ENCODE measurements around the gene ATP5PO. TPM values are rescaled to one million over a fixed set of nuclear protein-coding genes. Genes with fewer than 3 reads are reported as not detected.

ATP5PO gene
- total and polyA plus RNA-seq, 5 donors from 2014 or later, result 119 to 458 (median 418) TPM

DNA sequence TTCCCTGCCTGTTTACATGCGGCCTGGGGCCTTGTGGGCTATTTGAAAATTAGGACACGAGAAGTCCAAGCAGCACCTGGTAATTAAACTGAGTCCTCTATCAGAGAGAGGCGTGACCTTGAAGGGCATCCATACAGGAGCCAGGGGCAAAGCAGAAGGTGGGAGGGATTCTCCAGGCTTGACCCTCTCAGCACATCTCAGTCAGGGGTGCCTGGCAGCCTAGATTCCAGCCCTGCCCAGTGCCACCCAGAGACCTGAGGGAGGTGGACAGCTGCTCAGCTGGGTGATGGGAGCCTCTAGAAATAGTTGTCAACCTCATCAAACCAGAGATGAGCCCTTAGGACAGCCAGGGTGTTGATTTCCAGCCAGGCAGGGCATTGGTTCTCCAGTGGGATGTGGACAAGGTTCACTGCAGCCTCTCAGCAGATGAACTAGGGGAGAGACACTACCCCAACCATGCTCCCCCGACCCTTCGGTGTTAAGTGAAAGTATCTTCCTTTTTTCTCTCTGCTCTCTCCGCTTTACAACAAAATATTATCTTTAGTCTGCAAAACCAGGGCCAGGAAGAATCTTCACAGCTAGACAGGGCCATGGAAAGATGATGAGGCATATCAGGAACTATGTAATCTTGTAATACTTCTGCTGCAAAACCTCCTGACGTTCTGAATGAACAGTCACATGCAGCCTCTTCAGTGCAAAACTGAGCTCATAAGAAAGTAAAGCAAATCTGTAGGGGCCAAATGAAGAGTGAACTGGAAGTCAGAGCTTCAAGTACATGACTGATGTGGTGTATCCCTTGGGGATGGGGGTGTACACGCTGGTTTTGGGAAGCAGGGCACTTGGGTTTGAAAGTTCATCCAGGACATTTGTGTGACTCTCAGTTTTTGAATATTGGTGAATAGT, 35.9 kb upstream of the ATP5PO start:
- no peaks in the 10 kb centered on the region for H3K27me3 Mint-ChIP-seq
- no peaks in the 10 kb centered on the region for H3K9me3 ChIP-seq (ENCODE audit: control insufficient read depth in 2 of 2, low read length in 2 of 2)
- H3K4me1 ChIP-seq (ENCODE audit: control insufficient read depth, insufficient read depth, low read length, poor library complexity, severe bottlenecking), result peaks cover 91% of the 10 kb centered on the region
- peak overlapping the region; percentile 87 to 99 (median 99) for H3K27ac Mint-ChIP-seq
- H3K9me3 Mint-ChIP-seq, result peaks cover 0 to 4% (median 0%) of the 10 kb centered on the region in 7 donors
- H3K36me3 ChIP-seq (ENCODE audit: control insufficient read depth, insufficient read depth, low read length), result peaks cover 11% of the 10 kb centered on the region
- H3K4me3 ChIP-seq (ENCODE audit: low read depth, low read length), result peak overlapping the region; percentile 45
- H3K36me3 Mint-ChIP-seq, result peaks cover 18% of the 10 kb centered on the region
- DNase-seq (peak in 1 of 3 donors; percentile 27), ATAC-seq (ENCODE audit: low read depth in 2 of 2) (no peak)
- peak overlapping the region; percentile 100 for H3K27ac ChIP-seq (ENCODE audit: insufficient read depth, low read length, poor library complexity, severe bottlenecking)
- H3K4me1 Mint-ChIP-seq, result peaks cover 35 to 90% (median 50%) of the 10 kb centered on the region in 4 donors
- H3K27me3 ChIP-seq (ENCODE audit: control insufficient read depth, insufficient read depth, low read length), result no peaks in the 10 kb centered on the region
- peak overlapping the region; percentile 67 to 86 (median 80) for H3K4me3 Mint-ChIP-seq

GRCh38 chr21:33950431-33951079, 35.0 kb upstream of the ATP5PO start:
- H3K4me1 Mint-ChIP-seq, result peaks cover 30 to 90% (median 49%) of the 10 kb centered on the region in 4 donors
- peak overlapping the region; percentile 99 for H3K27ac Mint-ChIP-seq

DNA sequence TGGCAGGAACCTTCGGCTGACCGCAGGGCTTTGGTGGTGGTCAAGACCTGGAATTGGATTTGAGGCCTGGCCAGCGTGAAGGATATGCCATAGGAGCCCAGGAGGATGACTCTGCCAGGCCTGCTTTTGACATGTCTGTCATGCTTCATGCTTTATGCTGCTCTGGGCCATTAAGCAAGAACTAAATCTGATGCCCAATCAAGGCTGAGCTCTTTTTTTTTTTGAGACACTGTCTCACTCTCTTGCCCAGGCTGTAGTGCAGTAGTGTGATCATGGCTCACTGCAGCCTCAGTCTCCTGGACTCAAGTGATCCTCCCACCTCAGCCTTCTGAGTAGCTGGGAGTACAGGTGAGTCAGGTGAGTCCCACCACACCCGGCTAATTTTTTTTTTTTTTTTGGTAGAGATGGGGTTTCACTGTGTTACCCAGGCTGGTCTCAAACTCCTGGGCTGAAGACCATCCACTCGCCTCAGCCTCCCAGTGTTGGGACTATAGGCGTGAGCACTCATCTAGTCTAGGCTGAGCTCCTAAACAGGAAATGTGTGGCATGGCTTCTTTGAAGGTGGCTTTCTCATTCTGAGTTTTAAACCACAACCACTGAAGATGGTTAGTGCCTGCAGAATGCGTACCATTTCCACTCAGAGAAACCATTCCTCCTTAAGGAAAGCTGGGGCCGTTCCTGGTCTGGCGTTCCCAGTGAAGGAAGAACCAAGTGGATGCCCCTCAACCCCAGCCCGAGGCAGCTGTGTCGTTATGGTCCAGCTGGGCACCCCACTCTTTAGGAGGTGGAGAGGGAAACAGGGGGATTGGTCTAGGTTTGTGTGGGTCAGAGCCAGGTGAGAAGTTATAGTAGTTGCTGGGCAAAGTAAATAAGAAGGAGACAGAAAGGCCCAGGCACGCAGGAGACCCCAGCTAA, 34.2 kb upstream of the ATP5PO start:
- ATAC-seq (ENCODE audit: low read depth in 2 of 2), result peak; percentile 6 to 10
- H3K36me3 Mint-ChIP-seq, result peaks cover 22% of the 10 kb centered on the region
- peaks cover 29 to 90% (median 50%) of the 10 kb centered on the region in 4 donors for H3K4me1 Mint-ChIP-seq
- Histone ChIP-seq H3K4me1 (ENCODE audit: control insufficient read depth, insufficient read depth, low read length, poor library complexity, severe bottlenecking) (peaks cover 89% of the 10 kb centered on the region), H3K36me3 (ENCODE audit: control insufficient read depth, insufficient read depth, low read length) (peaks cover 11% of the 10 kb centered on the region), H3K27me3 (ENCODE audit: control insufficient read depth, insufficient read depth, low read length) (no peaks in the 10 kb centered on the region), H3K9me3 (ENCODE audit: control insufficient read depth in 2 of 2, low read length in 2 of 2) (no peaks in the 10 kb centered on the region), H3K4me3 (ENCODE audit: low read depth, low read length) (peak overlapping the region; percentile 77), H3K27ac (ENCODE audit: insufficient read depth, low read length, poor library complexity, severe bottlenecking) (peak overlapping the region; percentile 100)
- peaks cover 0 to 2% (median 0%) of the 10 kb centered on the region in 7 donors for H3K9me3 Mint-ChIP-seq
- no peaks in the 10 kb centered on the region for H3K27me3 Mint-ChIP-seq
- DNase-seq, result peak; percentile 59 to 89 (median 73)
- peak overlapping the region; percentile 72 to 84 (median 83) for H3K4me3 Mint-ChIP-seq
- H3K27ac Mint-ChIP-seq, result peak overlapping the region; percentile 95 to 99 (median 99)

More at GRCh38 chr21:33950431-33951079, 35.0 kb upstream of the ATP5PO start:
- Mint-ChIP-seq H3K9me3 (peaks cover 0 to 2% (median 0%) of the 10 kb centered on the region in 7 donors), H3K27me3 (no peaks in the 10 kb centered on the region), H3K36me3 (peaks cover 18% of the 10 kb centered on the region), H3K4me3 (peak overlapping the region; percentile 72 to 84 (median 83))
- H3K9me3 ChIP-seq (ENCODE audit: control insufficient read depth in 2 of 2, low read length in 2 of 2), result no peaks in the 10 kb centered on the region
- ATAC-seq (ENCODE audit: low read depth in 2 of 2), result no peak
- H3K4me3 ChIP-seq (ENCODE audit: low read depth, low read length), result peak overlapping the region; percentile 77
- peaks cover 92% of the 10 kb centered on the region for H3K4me1 ChIP-seq (ENCODE audit: control insufficient read depth, insufficient read depth, low read length, poor library complexity, severe bottlenecking)
- H3K27me3 ChIP-seq (ENCODE audit: control insufficient read depth, insufficient read depth, low read length), result no peaks in the 10 kb centered on the region
- no peak for DNase-seq
- peaks cover 11% of the 10 kb centered on the region for H3K36me3 ChIP-seq (ENCODE audit: control insufficient read depth, insufficient read depth, low read length)
- H3K27ac ChIP-seq (ENCODE audit: insufficient read depth, low read length, poor library complexity, severe bottlenecking), result peak overlapping the region; percentile 100

DNA sequence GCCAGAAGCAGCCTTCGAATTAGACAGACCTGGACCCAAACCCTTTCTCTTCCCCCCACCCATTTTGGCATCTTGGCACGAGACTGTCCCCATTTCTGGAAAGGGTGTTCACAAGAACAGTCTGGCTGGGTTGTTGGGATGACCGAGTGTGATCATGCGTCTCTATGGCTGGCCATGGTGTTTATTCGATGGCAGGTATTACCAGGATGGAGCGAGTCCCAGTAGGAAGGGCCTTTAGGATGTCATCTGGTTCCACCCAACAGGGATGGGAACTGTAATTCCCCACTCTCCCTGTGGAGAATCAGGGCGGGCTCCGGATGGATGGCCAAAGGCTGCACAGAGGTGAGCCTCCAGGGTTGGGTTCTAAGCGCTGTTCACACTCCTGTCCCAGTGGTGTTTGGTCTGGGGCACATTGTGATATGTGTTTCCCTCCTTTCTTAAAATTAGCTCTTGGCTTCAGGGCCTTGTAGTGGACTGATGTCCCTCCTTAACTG, 33.4 kb upstream of the ATP5PO start:
- Mint-ChIP-seq H3K27ac (peak overlapping the region; percentile 95 to 99 (median 99)), H3K4me3 (peak overlapping the region; percentile 72 to 84 (median 83)), H3K27me3 (no peaks in the 10 kb centered on the region), H3K4me1 (peaks cover 27 to 92% (median 52%) of the 10 kb centered on the region in 4 donors), H3K9me3 (peaks cover 0 to 3% (median 0%) of the 10 kb centered on the region in 7 donors), H3K36me3 (peaks cover 25% of the 10 kb centered on the region)
- Histone ChIP-seq H3K4me1 (ENCODE audit: control insufficient read depth, insufficient read depth, low read length, poor library complexity, severe bottlenecking) (peaks cover 81% of the 10 kb centered on the region), H3K27ac (ENCODE audit: insufficient read depth, low read length, poor library complexity, severe bottlenecking) (peak overlapping the region; percentile 100), H3K27me3 (ENCODE audit: control insufficient read depth, insufficient read depth, low read length) (no peaks in the 10 kb centered on the region), H3K4me3 (ENCODE audit: low read depth, low read length) (peak overlapping the region; percentile 77), H3K36me3 (ENCODE audit: control insufficient read depth, insufficient read depth, low read length) (peaks cover 12% of the 10 kb centered on the region), H3K9me3 (ENCODE audit: control insufficient read depth in 2 of 2, low read length in 2 of 2) (no peaks in the 10 kb centered on the region)
- DNase-seq, result peak in 1 of 3 donors; percentile 39
- no peak for ATAC-seq (ENCODE audit: low read depth in 2 of 2)

- H3K4me3 ChIP-seq (ENCODE audit: low read depth, low read length), result peak overlapping the region; percentile 77
- DNase-seq (peak; percentile 79 to 98 (median 92)), ATAC-seq (ENCODE audit: low read depth in 2 of 2) (peak; percentile 60 to 66)
- Mint-ChIP-seq H3K4me3 (peak overlapping the region; percentile 13 to 84 (median 77)), H3K36me3 (peaks cover 24% of the 10 kb centered on the region), H3K4me1 (peaks cover 25 to 92% (median 53%) of the 10 kb centered on the region in 4 donors), H3K9me3 (peaks cover 0 to 3% (median 0%) of the 10 kb centered on the region in 7 donors), H3K27me3 (no peaks in the 10 kb centered on the region), H3K27ac (peak overlapping the region; percentile 95 to 99 (median 99))
- no peaks in the 10 kb centered on the region for H3K27me3 ChIP-seq (ENCODE audit: control insufficient read depth, insufficient read depth, low read length)
- H3K27ac ChIP-seq (ENCODE audit: insufficient read depth, low read length, poor library complexity, severe bottlenecking), result peak overlapping the region; percentile 100
- peaks cover 17% of the 10 kb centered on the region for H3K36me3 ChIP-seq (ENCODE audit: control insufficient read depth, insufficient read depth, low read length)
- H3K9me3 ChIP-seq (ENCODE audit: control insufficient read depth in 2 of 2, low read length in 2 of 2), result no peaks in the 10 kb centered on the region
- H3K4me1 ChIP-seq (ENCODE audit: control insufficient read depth, insufficient read depth, low read length, poor library complexity, severe bottlenecking), result peaks cover 75% of the 10 kb centered on the region
These were observed 32.7 kb upstream of the ATP5PO start for GRCh38 chr21:33948096-33948950.

- peaks cover 70% of the 10 kb centered on the region for H3K4me1 ChIP-seq (ENCODE audit: control insufficient read depth, insufficient read depth, low read length, poor library complexity, severe bottlenecking)
- ATAC-seq (ENCODE audit: low read depth in 2 of 2), result peak; percentile 76
- peak overlapping the region; percentile 69 for H3K4me3 ChIP-seq (ENCODE audit: low read depth, low read length)
These were observed 32.0 kb upstream of the ATP5PO start for GRCh38 chr21:33947451-33948095.

More at GRCh38 chr21:33947451-33948095, 32.0 kb upstream of the ATP5PO start:
- Mint-ChIP-seq H3K4me1 (peaks cover 25 to 91% (median 54%) of the 10 kb centered on the region in 4 donors), H3K27ac (peak overlapping the region; percentile 95 to 99 (median 99)), H3K4me3 (peak overlapping the region; percentile 13 to 84 (median 77)), H3K9me3 (peaks cover 0 to 3% (median 0%) of the 10 kb centered on the region in 7 donors), H3K27me3 (no peaks in the 10 kb centered on the region), H3K36me3 (peaks cover 26% of the 10 kb centered on the region)
- Histone ChIP-seq H3K36me3 (ENCODE audit: control insufficient read depth, insufficient read depth, low read length) (peaks cover 21% of the 10 kb centered on the region), H3K9me3 (ENCODE audit: control insufficient read depth in 2 of 2, low read length in 2 of 2) (no peaks in the 10 kb centered on the region), H3K27me3 (ENCODE audit: control insufficient read depth, insufficient read depth, low read length) (no peaks in the 10 kb centered on the region), H3K27ac (ENCODE audit: insufficient read depth, low read length, poor library complexity, severe bottlenecking) (peak overlapping the region; percentile 100)
- peak; percentile 87 to 96 (median 91) for DNase-seq
